Right lobe of liver (tissue), 4 donors: ENCODE data around the gene CD177.

ENCODE experiments used
- CTCF ChIP-seq, 4 donors: fragments of 200-600 bp in 3 of 4; fragments of 450-650 bp in 1 of 4; IDR thresholded peaks; one replicate each; pipeline versions ENCODE4 v1.5.1 to v1.8.0; 2016 to 2022; ENCODE audit warnings: antibody characterized with exemption in 4 of 4, mild to moderate bottlenecking in 2 of 4
- POLR2A ChIP-seq: fragments of 450-650 bp; IDR thresholded peaks from one replicate; pipeline ENCODE4 v1.6.1; 2017; ENCODE audit warnings: antibody characterized with exemption, mild to moderate bottlenecking
- donor health status: DM: no; HTN: no; CAD: no.
- donor health status: DM: no; HTN: no; CAD: no.
- donor health status: DM: no; HTN: yes; CAD: no.

- TF ChIP-seq CTCF (IDR thresholded peaks at IDR 0.05) (no peak), POLR2A (no peak)
Measured at GRCh38 chr19:43306097-43306496, 47.4 kb upstream of the CD177 start.
